Dermis microvascular lymphatic vessel endothelial cell (primary cell): ENCODE data around the gene FMN1. TPM values are rescaled to one million over a fixed set of nuclear protein-coding genes. Genes with fewer than 3 reads are reported as not detected.
"Not testable (repeated sequence)": the region's sequence is repeated elsewhere in the genome, so short reads cannot be mapped to it uniquely, and the experiment has no call there.

Experiments used
- DNase-seq, 2 donors: peaks; one replicate each; pipeline versions ENCODE4 v3.0.0 to v3.0.0-alpha.2; 2010; ENCODE audit warnings: low read depth in 2 of 2
- total RNA-seq: library from RNA; depleted of rRNA; stranded (reverse); fragments of >200 nt; gene quantifications from 2 replicates; pipeline ENCODE4 v1.2.1, GENCODE V29; 2014

Gene FMN1
- total RNA-seq, 1 donor from 2014 or later = under 0.01 TPM

- no peak for DNase-seq
Measured at GRCh38 chr15:33094336-33094735, 100.2 kb downstream of the FMN1 start.

DNA sequence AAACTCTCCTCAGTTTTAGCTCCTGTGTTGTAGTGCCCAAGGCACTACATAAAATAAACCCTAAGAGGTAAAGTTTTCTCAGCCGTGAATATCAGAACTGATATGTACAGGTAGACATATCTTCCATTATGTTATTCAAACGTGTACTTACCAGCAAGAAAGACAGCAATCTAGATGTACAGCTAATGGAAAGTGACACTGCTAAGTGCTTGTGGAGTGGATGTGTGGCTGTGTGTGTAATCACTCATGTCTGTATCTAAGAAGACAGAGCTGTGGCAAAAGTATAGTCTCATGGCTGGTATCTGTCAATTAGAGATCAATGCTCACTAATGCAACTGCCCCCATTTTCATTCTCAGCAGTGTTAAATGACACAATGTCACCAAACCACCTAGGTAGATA is 101.3 kb downstream of the FMN1 start:
- no peak for DNase-seq

DNA sequence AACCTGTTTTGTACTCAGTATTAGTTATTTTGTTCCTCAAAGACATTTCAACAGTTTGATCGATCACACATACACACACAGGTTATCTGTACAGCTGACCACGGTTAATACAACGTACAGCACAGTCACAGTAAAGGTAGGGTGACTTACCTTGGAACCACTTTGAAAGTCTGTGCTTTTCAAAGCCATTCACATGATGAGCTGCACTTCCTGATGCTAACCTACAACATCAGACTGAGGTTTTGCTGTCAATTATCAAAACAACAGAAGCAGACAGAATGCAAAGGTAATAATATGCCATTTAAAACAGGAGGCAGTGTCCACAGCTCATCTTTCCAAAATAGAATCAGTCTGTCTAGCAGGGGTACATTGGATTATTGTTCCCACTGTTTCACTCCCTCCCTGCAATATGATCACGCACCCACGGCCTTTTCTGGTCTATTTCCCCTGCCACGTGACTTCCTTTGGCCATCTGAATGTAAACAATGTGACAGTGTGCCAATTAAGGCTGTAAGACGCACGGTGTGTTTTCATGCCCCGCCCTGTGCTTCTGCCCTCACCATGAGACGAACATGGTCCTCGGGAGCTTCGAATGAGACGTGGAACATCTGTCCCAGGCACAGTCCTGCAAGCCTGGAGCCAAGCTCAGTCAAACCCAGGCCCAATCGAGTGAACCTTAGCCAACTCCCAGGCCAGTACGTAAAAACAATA is 102.4 kb downstream of the FMN1 start:
- no peak for DNase-seq

DNA sequence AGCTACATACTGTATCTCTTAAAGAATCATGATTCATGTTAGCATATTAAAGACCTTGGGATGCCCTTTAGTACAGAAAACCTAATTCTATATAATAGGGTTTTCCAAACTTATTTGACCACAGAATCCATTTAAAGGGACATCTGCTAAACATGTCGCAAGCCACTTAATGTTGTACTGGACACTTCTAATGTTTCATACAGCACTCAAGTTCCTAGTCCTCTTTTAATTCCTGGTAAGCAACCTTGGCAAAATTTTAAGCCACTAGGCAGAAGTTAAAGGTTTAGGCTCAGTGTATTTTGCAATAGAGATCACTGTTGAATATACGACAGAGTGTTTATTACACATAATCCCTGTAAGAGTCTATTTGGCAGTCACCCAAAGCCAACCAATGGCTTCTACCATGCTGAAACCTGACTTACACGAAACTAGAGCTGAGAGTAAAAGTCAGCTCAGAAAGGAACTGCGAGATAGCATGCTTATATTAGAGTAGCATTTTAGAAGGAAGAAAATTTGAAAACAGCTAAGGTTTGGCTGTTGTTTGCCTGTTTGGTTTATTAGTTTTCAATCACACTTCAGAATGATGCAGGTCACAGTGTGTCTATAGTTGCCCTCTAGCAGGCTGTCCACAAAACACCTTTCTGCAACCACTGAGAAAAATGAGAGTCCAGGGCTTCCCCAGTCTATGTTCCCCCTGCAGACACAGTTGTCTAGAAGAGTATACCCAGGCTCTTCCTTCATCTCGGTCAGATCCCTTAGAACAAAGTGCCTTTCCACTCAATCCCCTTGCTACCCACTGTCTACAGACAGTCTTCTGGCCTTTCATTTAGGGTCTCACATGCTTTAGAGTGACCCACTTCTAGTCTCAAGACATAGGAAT is 104.4 kb downstream of the FMN1 start:
- DNase-seq = no peak

GRCh38 chr15:33089165-33089877 is 105.2 kb downstream of the FMN1 start:
- DNase-seq = no peak

DNA sequence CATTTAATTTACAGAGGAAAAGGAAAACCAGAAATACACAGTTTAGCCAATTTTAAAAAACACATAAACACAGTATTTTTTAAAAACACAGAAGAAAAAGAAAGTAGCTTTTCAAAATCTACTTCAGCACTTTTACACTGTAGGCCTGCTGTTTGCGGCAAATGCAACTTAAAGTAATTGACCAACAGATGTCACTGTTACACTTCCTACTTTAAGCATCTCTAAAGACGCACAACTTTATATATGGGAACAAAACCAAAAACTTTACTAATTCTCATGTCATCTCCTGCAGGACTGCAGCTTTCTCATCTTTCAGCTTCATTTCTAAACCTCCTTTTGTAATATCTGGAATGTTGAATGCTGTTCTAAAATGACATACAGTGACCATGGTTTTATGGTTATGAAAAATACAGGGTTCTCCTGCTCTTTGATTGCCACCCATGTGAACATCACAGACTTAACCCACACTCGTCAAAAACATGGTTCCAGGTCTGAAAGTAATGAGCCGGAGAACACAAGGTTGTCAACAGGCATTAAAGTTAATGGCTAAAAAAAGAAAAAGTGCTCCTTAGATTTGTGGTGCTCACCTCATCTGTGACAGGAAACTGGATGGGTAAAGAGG is 107.9 kb downstream of the FMN1 start:
- DNase-seq = peak; percentile 48 to 58

GRCh38 chr15:33084661-33085060 is 109.9 kb downstream of the FMN1 start:
- DNase-seq = no peak

DNA sequence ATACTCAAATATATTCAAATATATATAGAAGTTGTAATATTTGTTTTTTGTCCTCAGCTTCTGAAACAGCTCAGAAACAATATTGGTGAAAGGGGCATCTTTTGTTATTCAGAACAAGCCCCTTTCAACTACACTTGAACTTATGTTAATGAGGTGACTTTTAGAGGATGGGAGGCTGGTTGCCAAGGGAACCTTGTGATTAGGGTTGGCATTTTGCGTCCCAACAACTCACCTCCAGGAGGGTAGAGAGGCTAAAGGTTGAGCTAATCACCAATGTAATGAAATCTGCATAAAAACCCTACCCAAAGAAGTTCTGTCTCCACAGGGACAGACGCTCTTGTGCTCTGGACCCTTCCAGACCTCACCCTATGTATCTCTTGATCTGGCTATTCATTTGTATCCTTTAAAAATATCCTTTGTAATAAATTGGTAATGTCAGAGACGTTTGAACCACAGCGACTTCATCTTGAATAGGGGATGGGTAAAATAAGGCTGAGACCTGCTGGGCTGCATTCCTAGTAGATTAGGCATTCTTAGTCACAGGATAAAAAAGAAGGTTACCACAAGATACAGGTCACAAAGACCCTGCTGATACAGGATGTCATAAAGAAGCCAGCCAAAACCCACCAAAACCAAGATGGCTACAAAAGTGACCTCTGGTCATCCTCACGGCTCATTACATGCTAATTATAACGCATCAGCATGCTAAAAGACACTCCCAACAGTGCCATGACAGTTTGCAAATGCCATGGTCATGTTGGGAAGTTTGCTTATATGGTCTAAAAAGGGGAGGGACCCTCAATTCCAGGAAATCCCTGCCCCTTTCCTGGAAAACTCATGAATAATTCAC is 111.1 kb downstream of the FMN1 start:
- DNase-seq = no peak

DNA sequence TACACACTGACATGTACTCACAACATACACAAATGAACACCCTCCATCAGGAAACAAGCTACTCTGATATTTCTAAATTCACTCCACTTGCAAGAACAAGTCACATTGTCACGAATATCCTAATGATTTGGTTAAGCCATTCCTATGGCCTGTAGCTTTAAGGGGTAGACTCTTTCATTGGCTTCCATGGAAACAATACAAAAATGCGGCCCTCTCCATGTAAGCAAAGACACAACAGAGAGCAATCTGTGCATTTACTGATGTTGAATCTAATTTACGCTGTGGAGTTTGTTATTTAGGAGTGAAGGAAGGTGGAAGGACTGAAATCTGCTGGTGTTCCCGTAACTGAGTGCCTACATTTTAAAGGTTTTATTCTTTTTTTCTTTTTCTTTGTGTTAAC is 114.5 kb downstream of the FMN1 start:
- DNase-seq = no peak

DNA sequence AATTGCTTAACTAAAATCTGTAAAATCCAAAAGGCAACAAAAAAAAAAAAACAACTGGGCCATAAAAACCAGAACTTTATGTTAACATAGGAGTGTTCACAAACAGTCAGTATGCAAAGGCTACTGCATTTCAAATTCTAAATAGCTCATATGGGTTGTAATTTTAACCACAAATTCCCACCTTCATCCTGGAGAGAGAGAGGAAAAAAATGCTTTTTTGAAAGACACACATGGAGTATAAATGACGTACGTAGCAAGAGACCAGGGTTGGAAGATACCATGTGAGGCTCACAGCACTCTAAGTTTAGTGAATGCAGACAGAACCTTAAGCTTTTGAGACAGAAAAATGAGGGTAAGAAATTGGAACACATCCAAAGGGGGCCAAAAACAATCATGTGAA is 115.9 kb downstream of the FMN1 start:
- DNase-seq = no peak

GRCh38 chr15:33076937-33077336 is 117.6 kb downstream of the FMN1 start:
- no peak for DNase-seq

GRCh38 chr15:33074942-33075341 is 119.6 kb downstream of the FMN1 start:
- DNase-seq = no peak

DNA sequence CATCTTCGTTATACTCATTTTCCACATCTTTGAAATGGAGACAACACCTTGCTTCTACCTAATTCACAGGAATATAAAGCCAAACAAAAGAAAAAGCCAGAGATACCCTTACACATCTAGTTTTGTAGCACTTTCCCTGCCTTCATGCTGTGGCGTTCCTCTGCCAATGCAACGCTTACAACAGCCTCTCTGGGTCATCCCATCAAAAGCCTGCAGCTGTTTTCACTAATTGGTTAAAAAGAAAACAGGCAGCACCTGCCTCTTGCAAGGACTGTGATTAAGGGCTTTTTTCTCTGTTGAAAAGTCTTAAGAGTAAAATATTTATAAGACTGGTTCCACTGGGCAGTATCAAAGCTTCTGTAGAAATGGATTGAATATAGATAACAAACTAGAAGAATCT is 120.3 kb downstream of the FMN1 start:
- no peak for DNase-seq

- DNase-seq = no peak
Measured at GRCh38 chr15:33071451-33071850, 123.1 kb downstream of the FMN1 start.

- not testable (repeated sequence) for DNase-seq
Measured at GRCh38 chr15:33069903-33070302, 124.6 kb downstream of the FMN1 start.

DNA sequence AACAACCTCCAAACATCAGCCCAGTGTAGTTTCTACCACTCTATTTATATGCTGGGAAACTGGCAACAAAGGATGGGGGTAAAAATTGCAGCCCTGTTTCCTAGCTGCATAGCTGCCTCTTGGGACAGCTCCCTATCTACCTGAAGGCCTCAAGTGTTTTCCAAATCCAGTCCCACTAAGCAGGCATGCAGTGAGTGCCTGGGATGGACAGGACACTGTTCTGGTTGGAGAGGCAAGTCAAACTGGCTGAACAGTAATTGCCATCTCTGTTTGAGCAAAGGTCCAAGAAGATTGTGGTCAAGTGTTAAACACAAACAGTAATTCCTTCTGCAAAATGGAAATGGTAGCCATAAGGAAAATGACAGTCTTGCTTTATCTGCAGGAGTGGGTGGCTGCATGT is 125.4 kb downstream of the FMN1 start:
- DNase-seq = no peak

GRCh38 chr15:33068511-33068990 is 126.0 kb downstream of the FMN1 start:
- no peak for DNase-seq

DNA sequence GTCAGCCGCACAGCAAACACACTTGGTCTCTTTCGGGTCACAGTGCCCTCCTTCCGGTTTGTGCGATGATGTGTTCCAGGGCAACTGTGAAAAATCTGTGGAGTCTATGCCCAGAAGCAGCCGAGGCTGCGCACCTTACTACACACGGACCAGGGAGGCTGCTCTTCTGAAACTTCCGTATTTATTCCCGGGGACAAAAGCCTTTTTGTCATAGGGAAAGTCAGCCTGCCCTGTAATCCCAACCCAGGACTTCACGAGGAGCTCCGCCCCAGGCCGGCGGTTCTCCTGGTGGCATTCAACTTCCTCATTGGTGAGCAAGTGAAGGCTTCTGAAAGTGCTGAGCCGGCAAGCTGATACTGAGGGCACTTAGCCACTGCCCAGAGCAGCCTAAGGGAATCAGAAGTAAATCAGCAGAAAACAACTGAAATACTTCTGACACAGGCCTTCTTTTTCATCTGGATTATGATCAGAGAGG is 126.5 kb downstream of the FMN1 start:
- DNase-seq = no peak

- peak in 1 of 2 donors; percentile 11 for DNase-seq
Measured at GRCh38 chr15:33067456-33067855, 127.1 kb downstream of the FMN1 start.

- no peak for DNase-seq
Measured at GRCh38 chr15:33066584-33066983, 127.9 kb downstream of the FMN1 start.

DNA sequence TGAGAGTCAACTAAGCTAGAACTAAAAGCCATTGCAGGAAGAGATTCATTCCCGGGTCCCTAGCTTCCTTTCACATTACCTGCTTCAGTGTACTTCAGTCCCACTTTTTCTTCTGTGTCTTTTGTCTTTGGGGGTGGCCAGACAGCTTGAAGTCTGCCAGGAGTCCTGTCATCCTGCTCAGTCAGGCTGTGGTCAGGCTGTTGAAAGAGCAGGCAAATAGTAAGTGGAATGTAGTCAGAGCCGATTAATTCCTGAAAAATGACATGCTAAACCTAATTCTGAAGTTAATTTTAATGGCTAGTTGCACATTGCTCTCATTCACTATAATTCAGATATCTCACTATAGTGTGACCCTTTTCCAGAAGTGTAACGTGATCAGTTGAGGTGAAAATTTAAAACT is 129.6 kb downstream of the FMN1 start:
- no peak for DNase-seq
